OCI-LY1 (cell line): ENCODE measurements around the gene GLIS1.
"Not testable (repeated sequence)": the region's sequence is repeated elsewhere in the genome, so short reads cannot be mapped to it uniquely, and the experiment has no call there.

Experiments used
- H2AFZ ChIP-seq: fragments of 200-600 bp; sonication (generic), shearing (Covaris generic); 2 replicates; pipeline ENCODE4 v1.6.0; 2014; ENCODE audit warnings: antibody characterized with exemption, mild to moderate bottlenecking, low read length
- H3F3A ChIP-seq: fragments of 200-600 bp; sonication (generic), shearing (Covaris generic); 2 replicates; pipeline ENCODE4 v1.6.0; 2014; ENCODE audit warnings: mild to moderate bottlenecking, antibody characterized with exemption, low read length, moderate library complexity; ENCODE audit not compliant: insufficient read depth
- H3K27ac ChIP-seq: fragments of 200-600 bp; sonication (generic); 2 replicates; pipeline ENCODE4 v1.5.1; 2014; ENCODE audit warnings: low read length, mixed run types, mild to moderate bottlenecking, low read depth; ENCODE audit not compliant: poor library complexity, severe bottlenecking
- H3K27me3 ChIP-seq: fragments of 200-600 bp; sonication (generic); 2 replicates; pipeline ENCODE4 v1.6.0; 2014; ENCODE audit warnings: antibody characterized with exemption, mild to moderate bottlenecking, low read length, moderate library complexity; ENCODE audit not compliant: insufficient read depth
- H3K36me3 ChIP-seq: fragments of 200-600 bp; sonication (generic); 2 replicates; pipeline ENCODE4 v1.6.1; 2014; ENCODE audit warnings: mild to moderate bottlenecking, antibody characterized with exemption, low read length, moderate library complexity, mixed read lengths; ENCODE audit not compliant: insufficient read depth
- H3K4me1 ChIP-seq: fragments of 200-600 bp; sonication (generic); 2 replicates; pipeline ENCODE4 v1.5.1; 2014; ENCODE audit warnings: mild to moderate bottlenecking, low read length, moderate library complexity; ENCODE audit not compliant: insufficient read depth, severe bottlenecking
- H3K4me2 ChIP-seq: fragments of 200-600 bp; sonication (generic), shearing (Covaris generic); 2 replicates; pipeline ENCODE4 v1.6.1; 2014; ENCODE audit warnings: low read length
- H3K4me3 ChIP-seq: fragments of 200-600 bp; sonication (generic); 2 replicates; pipeline ENCODE4 v1.5.1; 2014; ENCODE audit warnings: low read length, low read depth, mild to moderate bottlenecking, mixed read lengths; ENCODE audit not compliant: poor library complexity, severe bottlenecking
- H3K79me2 ChIP-seq: fragments of 200-600 bp; shearing (Covaris generic); 2 replicates; pipeline ENCODE4 v1.6.1; 2016; ENCODE audit warnings: mixed run types, low read length, mixed read lengths; ENCODE audit not compliant: insufficient read depth
- H3K9ac ChIP-seq: fragments of 200-600 bp; sonication (generic), shearing (Covaris generic); 2 replicates; pipeline ENCODE4 v1.6.1; 2014; ENCODE audit warnings: mild to moderate bottlenecking, low read length, mixed read lengths
- H3K9me2 ChIP-seq: fragments of 200-600 bp; sonication (generic), shearing (Covaris generic); 2 replicates; pipeline ENCODE4 v1.6.1; 2014; ENCODE audit warnings: low read depth, mild to moderate bottlenecking, low read length, mixed read lengths
- H3K9me3 ChIP-seq: fragments of 200-600 bp; shearing (Covaris generic); 2 replicates; pipeline ENCODE4 v1.6.1; 2014; ENCODE audit warnings: low read length, mixed read lengths
- H4K20me1 ChIP-seq: fragments of 200-600 bp; sonication (generic), shearing (Covaris generic); 2 replicates; pipeline ENCODE4 v1.6.0; 2016; ENCODE audit warnings: mild to moderate bottlenecking, low read length; ENCODE audit not compliant: insufficient read depth
- CTCF ChIP-seq: fragments of 200-600 bp; sonication (generic), shearing (Covaris generic); IDR thresholded peaks from 2 replicates; pipeline ENCODE4 v1.5.1; 2017; ENCODE audit warnings: mild to moderate bottlenecking, antibody characterized with exemption, low read length, moderate library complexity, mixed read lengths
- EZH2 ChIP-seq: fragments of 200-600 bp; sonication (generic), shearing (Covaris generic); IDR thresholded peaks from 2 replicates; pipeline ENCODE4 v1.8.0; 2017; ENCODE audit warnings: borderline replicate concordance, mixed run types, mild to moderate bottlenecking, antibody characterized with exemption, low read length, moderate library complexity, mixed read lengths

GLIS1 gene

GRCh38 chr1:53765657-53766056, 26.7 kb upstream of the GLIS1 start:
- no peaks in the 10 kb centered on the region for H4K20me1 ChIP-seq
- no peak overlapping the region for H2AFZ ChIP-seq
- TF ChIP-seq EZH2: no peak
- no peak for TF ChIP-seq CTCF
- no peak overlapping the region for H3K9ac ChIP-seq
- H3K9me2 ChIP-seq: no peaks in the 10 kb centered on the region
- H3K27me3 ChIP-seq: no peaks in the 10 kb centered on the region
- H3K4me3 ChIP-seq: no peak overlapping the region
- no peaks in the 10 kb centered on the region for H3K79me2 ChIP-seq
- no peaks in the 10 kb centered on the region for H3K4me1 ChIP-seq
- H3K36me3 ChIP-seq: peaks cover 54% of the 10 kb centered on the region
- H3K4me2 ChIP-seq: no peak overlapping the region
- H3K9me3 ChIP-seq: no peaks in the 10 kb centered on the region
- H3F3A ChIP-seq: no peaks in the 10 kb centered on the region
- H3K27ac ChIP-seq: no peak overlapping the region

- H3F3A ChIP-seq: no peaks in the 10 kb centered on the region
- H3K27me3 ChIP-seq: no peaks in the 10 kb centered on the region
- H3K9me2 ChIP-seq: no peaks in the 10 kb centered on the region
- H2AFZ ChIP-seq: no peak overlapping the region
- H3K9me3 ChIP-seq: no peaks in the 10 kb centered on the region
- H4K20me1 ChIP-seq: no peaks in the 10 kb centered on the region
- TF ChIP-seq EZH2: no peak
- no peak for TF ChIP-seq CTCF
- no peak overlapping the region for H3K4me2 ChIP-seq
- peaks cover 41% of the 10 kb centered on the region for H3K36me3 ChIP-seq
- no peaks in the 10 kb centered on the region for H3K79me2 ChIP-seq
- no peak overlapping the region for H3K4me3 ChIP-seq
- H3K4me1 ChIP-seq: no peaks in the 10 kb centered on the region
- H3K27ac ChIP-seq: no peak overlapping the region
- H3K9ac ChIP-seq: no peak overlapping the region
These were observed 24.9 kb upstream of the GLIS1 start for GRCh38 chr1:53763911-53764310.

- Histone ChIP-seq H3K4me1 (no peaks in the 10 kb centered on the region), H2AFZ (no peak overlapping the region), H3F3A (no peaks in the 10 kb centered on the region), H3K9me3 (no peaks in the 10 kb centered on the region), H3K27me3 (no peaks in the 10 kb centered on the region), H3K4me3 (no peak overlapping the region), H3K4me2 (no peak overlapping the region), H3K36me3 (peaks cover 37% of the 10 kb centered on the region), H3K9me2 (no peaks in the 10 kb centered on the region), H3K27ac (no peak overlapping the region), H3K9ac (no peak overlapping the region), H3K79me2 (no peaks in the 10 kb centered on the region), H4K20me1 (no peaks in the 10 kb centered on the region)
- TF ChIP-seq EZH2 (no peak), CTCF (no peak)
These were observed 24.5 kb upstream of the GLIS1 start for GRCh38 chr1:53763461-53763860.

GRCh38 chr1:53760497-53760896, 21.5 kb upstream of the GLIS1 start:
- H3K9me2 ChIP-seq, H3K4me1 ChIP-seq, H3K4me3 ChIP-seq, H3K27ac ChIP-seq, H3K36me3 ChIP-seq, H3K9ac ChIP-seq, H3K27me3 ChIP-seq, H2AFZ ChIP-seq, H3K4me2 ChIP-seq, H3F3A ChIP-seq, H4K20me1 ChIP-seq, H3K9me3 ChIP-seq, H3K79me2 ChIP-seq: not testable (repeated sequence)
